22Rv1 (cell line): ENCODE measurements around the gene ZNF135.

ENCODE experiments used
- ZFX ChIP-seq: fragments of 450-650 bp; IDR thresholded peaks from 2 replicates; pipeline ENCODE4 v1.6.1; 2017; ENCODE audit warnings: antibody characterized with exemption, borderline replicate concordance
- TF ChIP-seq, protein P1 (sequence below): fragments of 450-650 bp; IDR thresholded peaks from 2 replicates; pipeline ENCODE4 v1.5.1; 2017; ENCODE audit warnings: mild to moderate bottlenecking

GRCh38 chr19:58117841-58118575 lies 58.9 kb downstream of the ZNF135 start:
- TF ChIP-seq, protein P1, sequence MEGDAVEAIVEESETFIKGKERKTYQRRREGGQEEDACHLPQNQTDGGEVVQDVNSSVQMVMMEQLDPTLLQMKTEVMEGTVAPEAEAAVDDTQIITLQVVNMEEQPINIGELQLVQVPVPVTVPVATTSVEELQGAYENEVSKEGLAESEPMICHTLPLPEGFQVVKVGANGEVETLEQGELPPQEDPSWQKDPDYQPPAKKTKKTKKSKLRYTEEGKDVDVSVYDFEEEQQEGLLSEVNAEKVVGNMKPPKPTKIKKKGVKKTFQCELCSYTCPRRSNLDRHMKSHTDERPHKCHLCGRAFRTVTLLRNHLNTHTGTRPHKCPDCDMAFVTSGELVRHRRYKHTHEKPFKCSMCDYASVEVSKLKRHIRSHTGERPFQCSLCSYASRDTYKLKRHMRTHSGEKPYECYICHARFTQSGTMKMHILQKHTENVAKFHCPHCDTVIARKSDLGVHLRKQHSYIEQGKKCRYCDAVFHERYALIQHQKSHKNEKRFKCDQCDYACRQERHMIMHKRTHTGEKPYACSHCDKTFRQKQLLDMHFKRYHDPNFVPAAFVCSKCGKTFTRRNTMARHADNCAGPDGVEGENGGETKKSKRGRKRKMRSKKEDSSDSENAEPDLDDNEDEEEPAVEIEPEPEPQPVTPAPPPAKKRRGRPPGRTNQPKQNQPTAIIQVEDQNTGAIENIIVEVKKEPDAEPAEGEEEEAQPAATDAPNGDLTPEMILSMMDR: no peak
- no peak for TF ChIP-seq ZFX
